CMK (cell line): ENCODE measurements around the gene LNPEP.
"Not testable (repeated sequence)": the region's sequence is repeated elsewhere in the genome, so short reads cannot be mapped to it uniquely, and the experiment has no call there.

Source experiments
- DNase-seq: peaks from one replicate; pipeline ENCODE4 v3.0.0-alpha.2; 2010; ENCODE audit warnings: low read depth

Gene LNPEP

GRCh38 chr5:97063251-97063650 is 127.4 kb downstream of the LNPEP start:
- DNase-seq = no peak

- no peak for DNase-seq
Observed at GRCh38 chr5:97065475-97065874, 129.6 kb downstream of the LNPEP start.

GRCh38 chr5:97067296-97067850 is 131.5 kb downstream of the LNPEP start:
- no peak for DNase-seq

- DNase-seq = no peak
Observed at GRCh38 chr5:97070234-97070633, 134.4 kb downstream of the LNPEP start.

DNA sequence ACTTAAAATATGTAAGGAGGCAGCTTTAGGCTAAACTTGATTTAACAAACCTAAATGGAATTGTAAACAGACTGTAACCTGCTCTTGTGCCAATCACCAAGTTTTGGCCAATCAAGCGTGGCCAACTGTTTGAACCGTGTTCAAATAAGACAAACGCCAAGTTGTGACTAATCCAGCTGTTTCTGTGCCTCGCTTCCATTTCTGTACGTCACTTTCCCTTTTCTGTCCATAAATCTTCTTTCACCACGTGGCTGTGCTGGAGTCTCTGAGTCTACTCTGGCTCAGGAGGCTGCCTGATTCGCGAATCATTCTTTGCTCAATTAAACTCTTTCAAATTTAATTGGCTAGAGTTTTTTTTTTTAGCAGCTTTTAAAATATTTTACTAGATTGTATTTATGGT is 135.2 kb downstream of the LNPEP start:
- DNase-seq = no peak

GRCh38 chr5:97071993-97072392 is 136.1 kb downstream of the LNPEP start:
- no peak for DNase-seq

DNA sequence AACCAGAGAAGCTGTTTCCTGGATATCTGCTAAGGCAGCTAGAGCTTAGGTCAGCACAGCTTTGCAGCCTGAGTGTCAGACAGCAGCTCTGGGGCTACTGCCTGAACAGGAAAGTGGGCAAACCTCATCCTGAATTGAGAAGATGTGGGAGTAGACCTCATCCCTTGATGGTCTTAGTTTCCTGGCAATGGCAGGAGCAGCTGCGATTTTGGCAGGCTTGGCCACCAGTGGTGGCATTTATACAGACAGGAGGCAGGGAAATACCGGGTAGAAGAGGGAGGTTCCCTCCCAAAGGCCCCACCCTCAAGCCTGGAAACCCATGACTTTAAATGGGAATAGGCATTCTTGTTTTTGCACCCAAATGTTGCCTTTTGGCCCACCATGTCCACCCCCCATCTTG is 136.8 kb downstream of the LNPEP start:
- no peak for DNase-seq

GRCh38 chr5:97073420-97073819 is 137.5 kb downstream of the LNPEP start:
- DNase-seq = no peak

DNA sequence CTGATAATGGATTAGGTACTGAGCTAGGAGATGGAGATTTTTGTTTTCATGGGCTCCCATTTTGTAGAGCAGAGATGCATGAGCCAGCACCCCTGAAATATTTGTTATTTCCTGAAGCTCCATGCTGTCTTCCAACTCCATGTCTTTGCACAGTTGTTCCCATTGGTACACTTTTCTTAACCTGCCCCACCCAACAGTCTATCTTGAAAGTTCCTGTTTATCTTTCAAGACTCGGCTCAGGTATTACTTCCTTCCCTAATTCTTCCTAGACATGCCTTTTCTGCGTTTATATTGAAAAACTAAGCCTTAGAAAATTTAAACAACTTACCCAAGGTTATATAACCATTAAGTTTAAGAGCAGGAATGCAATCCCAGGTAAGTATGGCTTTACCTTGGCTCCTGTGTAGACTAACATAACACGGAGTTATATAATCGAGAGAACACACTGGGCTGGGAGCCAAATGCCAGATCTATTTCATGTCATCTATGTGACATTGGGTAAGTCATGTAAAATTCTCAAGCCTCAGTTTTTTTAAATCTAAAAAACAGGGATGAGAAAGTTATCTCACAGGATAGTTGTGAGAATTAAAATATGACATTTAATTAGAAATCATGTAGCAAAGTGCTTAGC is 139.1 kb downstream of the LNPEP start:
- no peak for DNase-seq

- no peak for DNase-seq
Observed at GRCh38 chr5:97075649-97076048, 139.8 kb downstream of the LNPEP start.

DNA sequence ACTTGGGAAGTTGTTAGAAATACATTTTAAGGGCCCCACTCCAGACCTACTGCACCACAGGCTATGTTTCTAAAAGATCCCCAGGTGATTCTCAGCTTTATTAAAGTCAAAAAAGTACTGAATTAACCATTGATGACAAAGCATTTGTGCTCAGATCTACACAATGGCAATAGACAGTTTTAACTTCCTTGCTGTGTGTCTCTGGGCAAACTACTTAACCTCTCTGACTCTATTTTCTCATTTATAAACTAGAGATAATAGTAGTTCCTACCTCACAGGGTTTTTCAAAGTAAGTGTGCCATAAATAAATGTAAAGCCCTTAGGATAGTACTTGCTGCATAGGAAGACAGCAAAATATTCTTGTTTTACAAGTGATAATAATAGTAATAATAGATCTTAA is 140.2 kb downstream of the LNPEP start:
- DNase-seq = no peak

- DNase-seq = no peak
Observed at GRCh38 chr5:97077246-97077645, 141.4 kb downstream of the LNPEP start.

DNA sequence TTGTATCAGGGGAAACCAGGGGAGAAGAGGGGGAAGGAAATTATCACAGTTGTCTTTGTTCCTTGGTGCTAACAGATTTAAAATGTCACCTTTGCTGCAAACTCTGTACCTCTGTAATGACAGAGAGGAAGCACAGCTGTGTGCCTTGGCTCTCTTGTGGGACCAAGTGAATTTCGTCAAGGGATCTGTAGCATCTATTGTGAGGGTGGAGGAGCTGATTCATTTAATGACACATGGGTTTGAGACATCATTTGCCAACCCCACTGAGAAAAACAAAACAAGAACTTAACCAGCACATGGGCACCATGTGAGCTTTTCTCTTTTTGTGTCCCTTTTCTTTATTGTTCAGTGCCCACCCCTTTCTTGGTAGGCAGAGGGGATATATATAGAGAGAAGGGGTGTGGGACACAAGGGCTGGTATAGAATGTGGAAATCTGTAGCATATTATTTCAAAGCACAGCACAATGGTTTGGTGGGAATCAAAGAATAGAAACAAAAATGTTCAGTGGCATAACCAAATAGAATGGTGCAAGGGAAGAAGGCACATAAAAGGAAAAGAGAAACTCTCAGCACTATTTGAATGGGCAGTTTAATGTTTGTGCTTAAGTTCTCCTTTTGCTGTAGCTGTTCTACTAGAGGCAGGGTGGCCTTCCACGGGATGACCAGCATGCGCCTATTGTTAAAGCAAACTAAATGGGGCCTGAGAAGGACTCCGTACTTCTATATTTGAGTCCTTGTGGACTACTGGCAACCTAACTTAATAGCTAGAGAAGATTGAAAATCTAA is 143.3 kb downstream of the LNPEP start:
- DNase-seq = no peak

GRCh38 chr5:97084782-97085458 is 149.0 kb downstream of the LNPEP start:
- not testable (repeated sequence) for DNase-seq

DNA sequence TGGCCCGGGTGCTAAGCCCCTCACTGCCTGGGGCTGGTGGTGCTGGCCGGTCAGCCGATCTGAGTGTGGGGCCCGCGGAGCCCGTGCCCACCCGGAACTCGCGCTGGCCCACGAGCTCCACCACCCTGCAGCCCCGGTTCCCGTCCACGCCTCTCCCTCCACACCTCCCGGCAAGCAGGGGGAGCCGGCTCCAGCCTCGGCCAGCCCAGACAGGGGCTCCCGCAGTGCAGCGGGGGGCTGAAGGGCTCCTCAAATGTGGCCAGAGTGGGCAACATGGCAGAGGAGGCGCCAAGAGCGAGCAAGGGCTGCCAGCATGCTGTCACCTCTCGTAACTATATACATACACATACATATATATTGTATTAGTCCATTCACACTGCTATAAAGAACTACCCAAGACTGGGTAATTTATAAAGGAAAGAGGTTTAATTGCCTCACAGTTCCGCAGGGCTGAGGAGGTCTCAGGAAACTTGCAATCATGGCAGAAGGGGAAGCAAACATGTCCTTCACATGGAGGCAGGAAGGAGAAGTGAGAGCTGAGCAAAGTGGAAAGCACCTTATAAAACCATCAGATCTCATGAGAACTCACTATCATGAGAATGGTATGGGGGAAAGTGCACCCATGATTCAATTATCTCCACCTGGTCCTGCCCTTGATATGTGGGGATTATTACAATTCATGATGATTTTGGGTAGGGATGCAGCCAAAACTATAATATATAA is 149.7 kb downstream of the LNPEP start:
- no peak for DNase-seq
